NCI-H2196 treated with DMSO at 0.1 percent for 48 hours (cell line): ENCODE results near the gene GDPD4.
A peak's percentile ranks its signal among the peaks of the same experiment; 100 is the strongest.

Source experiments
- DNase-seq: peaks from one replicate; lab custom pipeline; 2025; ENCODE audit not compliant: unreplicated experiment; lab: John Stamatoyannopoulos, UW

GDPD4 gene

GRCh38 chr11:77191823-77192495 is 109.5 kb downstream of the GDPD4 start:
- peak; percentile 5 for DNase-seq

- no peak for DNase-seq
Observed at GRCh38 chr11:77191429-77191822, 110.1 kb downstream of the GDPD4 start.

GRCh38 chr11:77190331-77191075 is 111.0 kb downstream of the GDPD4 start:
- no peak for DNase-seq

GRCh38 chr11:77189588-77190210 is 111.8 kb downstream of the GDPD4 start:
- DNase-seq = no peak

GRCh38 chr11:77188633-77189491 is 112.6 kb downstream of the GDPD4 start:
- DNase-seq = peak; percentile 26

GRCh38 chr11:77187776-77188632 is 113.5 kb downstream of the GDPD4 start:
- peak; percentile 63 for DNase-seq

- DNase-seq = no peak
Observed at GRCh38 chr11:77187111-77187750, 114.3 kb downstream of the GDPD4 start.

GRCh38 chr11:77186302-77186701 is 115.2 kb downstream of the GDPD4 start:
- DNase-seq = no peak

GRCh38 chr11:77184136-77184860 is 117.2 kb downstream of the GDPD4 start:
- DNase-seq = no peak

GRCh38 chr11:77183431-77183984 is 118.0 kb downstream of the GDPD4 start:
- DNase-seq = no peak

- no peak for DNase-seq
Observed at GRCh38 chr11:77182542-77183430, 118.7 kb downstream of the GDPD4 start.

GRCh38 chr11:77181799-77182541 is 119.5 kb downstream of the GDPD4 start:
- DNase-seq = no peak

- DNase-seq = no peak
Observed at GRCh38 chr11:77181226-77181625, 120.3 kb downstream of the GDPD4 start.

- no peak for DNase-seq
Observed at GRCh38 chr11:77180346-77180745, 121.1 kb downstream of the GDPD4 start.

GRCh38 chr11:77179681-77180080 is 121.8 kb downstream of the GDPD4 start:
- no peak for DNase-seq

GRCh38 chr11:77179048-77179447 is 122.4 kb downstream of the GDPD4 start:
- DNase-seq = no peak

- no peak for DNase-seq
Observed at GRCh38 chr11:77178150-77178549, 123.3 kb downstream of the GDPD4 start.
